DOHH2 (cell line): Measurements from ENCODE around the gene ETS1.

Experiments
- H3F3A ChIP-seq: fragments of 200-600 bp; sonication (generic), shearing (Covaris generic); 2 replicates; pipeline ENCODE4 v1.6.0; 2016; ENCODE audit warnings: antibody characterized with exemption, mild to moderate bottlenecking; ENCODE audit not compliant: control insufficient read depth, insufficient read depth
- H3K27ac ChIP-seq: fragments of 200-600 bp; sonication (generic); 2 replicates; pipeline ENCODE4 v1.5.1; 2014; ENCODE audit warnings: low read depth, mild to moderate bottlenecking, low read length, moderate library complexity
- H3K27me3 ChIP-seq: fragments of 200-600 bp; sonication (generic); 2 replicates; pipeline ENCODE4 v1.6.1; 2014; ENCODE audit warnings: mild to moderate bottlenecking, low read length, mixed read lengths; ENCODE audit not compliant: control insufficient read depth
- H3K36me3 ChIP-seq: fragments of 200-600 bp; sonication (generic); 2 replicates; pipeline ENCODE4 v1.6.1; 2014; ENCODE audit warnings: mild to moderate bottlenecking, low read length, moderate library complexity, mixed read lengths; ENCODE audit not compliant: control insufficient read depth
- H3K4me1 ChIP-seq: fragments of 200-600 bp; sonication (generic); 2 replicates; pipeline ENCODE4 v1.6.1; 2014; ENCODE audit warnings: mild to moderate bottlenecking, low read length, mixed read lengths; ENCODE audit not compliant: control insufficient read depth
- H3K4me2 ChIP-seq: fragments of 200-600 bp; sonication (generic); 2 replicates; pipeline ENCODE4 v1.6.0; 2014; ENCODE audit warnings: mild to moderate bottlenecking, low read length, moderate library complexity
- H3K4me3 ChIP-seq: fragments of 200-600 bp; sonication (generic); 2 replicates; pipeline ENCODE4 v1.5.1; 2014; ENCODE audit warnings: mild to moderate bottlenecking, low read length, mixed read lengths
- H3K79me2 ChIP-seq: fragments of 200-600 bp; sonication (generic); 2 replicates; pipeline ENCODE4 v1.6.1; 2014; ENCODE audit warnings: mild to moderate bottlenecking, low read length, mixed read lengths; ENCODE audit not compliant: control insufficient read depth
- H3K9me2 ChIP-seq: fragments of 200-600 bp; sonication (generic); replicated peaks from 2 replicates; pipeline ENCODE4 v1.6.1; 2014; ENCODE audit warnings: mild to moderate bottlenecking, low read length, mixed read lengths; ENCODE audit not compliant: control insufficient read depth
- H3K9me3 ChIP-seq: fragments of 200-600 bp; sonication (generic); 2 replicates; pipeline ENCODE4 v1.6.1; 2014; ENCODE audit warnings: antibody characterized with exemption, low read length, mixed read lengths; ENCODE audit not compliant: control insufficient read depth, insufficient read depth
- H4K20me1 ChIP-seq: fragments of 200-600 bp; sonication (generic); 2 replicates; pipeline ENCODE4 v1.6.0; 2014; ENCODE audit warnings: low read depth, mild to moderate bottlenecking, antibody characterized with exemption, low read length, moderate library complexity; ENCODE audit not compliant: control insufficient read depth, insufficient read depth
- EZH2phosphoT487 ChIP-seq: fragments of 200-600 bp; sonication (generic); IDR thresholded peaks from 2 replicates; pipeline ENCODE4 v1.6.1; 2017; ENCODE audit warnings: borderline replicate concordance, mild to moderate bottlenecking, antibody characterized with exemption, low read length, moderate library complexity, mixed read lengths
- TF ChIP-seq, protein P1 (sequence below): fragments of 200-600 bp; sonication (generic); IDR thresholded peaks from one replicate; pipeline ENCODE4 v1.5.1; 2014; ENCODE audit warnings: antibody characterized with exemption, mild to moderate bottlenecking, low read depth, low read length; ENCODE audit not compliant: poor library complexity, severe bottlenecking

Gene ETS1

GRCh38 chr11:128416976-128417375 is 170.4 kb downstream of the ETS1 start:
- peaks cover 4% of the 10 kb centered on the region for H3K4me1 ChIP-seq
- H3K27me3 ChIP-seq, result no peaks in the 10 kb centered on the region
- H3K79me2 ChIP-seq, result no peaks in the 10 kb centered on the region
- H3K36me3 ChIP-seq, result no peaks in the 10 kb centered on the region
- H3K9me3 ChIP-seq, result no peaks in the 10 kb centered on the region
- TF ChIP-seq, protein P1, sequence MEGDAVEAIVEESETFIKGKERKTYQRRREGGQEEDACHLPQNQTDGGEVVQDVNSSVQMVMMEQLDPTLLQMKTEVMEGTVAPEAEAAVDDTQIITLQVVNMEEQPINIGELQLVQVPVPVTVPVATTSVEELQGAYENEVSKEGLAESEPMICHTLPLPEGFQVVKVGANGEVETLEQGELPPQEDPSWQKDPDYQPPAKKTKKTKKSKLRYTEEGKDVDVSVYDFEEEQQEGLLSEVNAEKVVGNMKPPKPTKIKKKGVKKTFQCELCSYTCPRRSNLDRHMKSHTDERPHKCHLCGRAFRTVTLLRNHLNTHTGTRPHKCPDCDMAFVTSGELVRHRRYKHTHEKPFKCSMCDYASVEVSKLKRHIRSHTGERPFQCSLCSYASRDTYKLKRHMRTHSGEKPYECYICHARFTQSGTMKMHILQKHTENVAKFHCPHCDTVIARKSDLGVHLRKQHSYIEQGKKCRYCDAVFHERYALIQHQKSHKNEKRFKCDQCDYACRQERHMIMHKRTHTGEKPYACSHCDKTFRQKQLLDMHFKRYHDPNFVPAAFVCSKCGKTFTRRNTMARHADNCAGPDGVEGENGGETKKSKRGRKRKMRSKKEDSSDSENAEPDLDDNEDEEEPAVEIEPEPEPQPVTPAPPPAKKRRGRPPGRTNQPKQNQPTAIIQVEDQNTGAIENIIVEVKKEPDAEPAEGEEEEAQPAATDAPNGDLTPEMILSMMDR, result no peak
- no peak for TF ChIP-seq EZH2phosphoT487
- H3K4me3 ChIP-seq, result no peak overlapping the region
- H4K20me1 ChIP-seq, result no peaks in the 10 kb centered on the region
- H3F3A ChIP-seq, result no peaks in the 10 kb centered on the region
- H3K9me2 ChIP-seq, result no peaks in the 10 kb centered on the region
- no peak overlapping the region for H3K27ac ChIP-seq
- no peak overlapping the region for H3K4me2 ChIP-seq

DNA sequence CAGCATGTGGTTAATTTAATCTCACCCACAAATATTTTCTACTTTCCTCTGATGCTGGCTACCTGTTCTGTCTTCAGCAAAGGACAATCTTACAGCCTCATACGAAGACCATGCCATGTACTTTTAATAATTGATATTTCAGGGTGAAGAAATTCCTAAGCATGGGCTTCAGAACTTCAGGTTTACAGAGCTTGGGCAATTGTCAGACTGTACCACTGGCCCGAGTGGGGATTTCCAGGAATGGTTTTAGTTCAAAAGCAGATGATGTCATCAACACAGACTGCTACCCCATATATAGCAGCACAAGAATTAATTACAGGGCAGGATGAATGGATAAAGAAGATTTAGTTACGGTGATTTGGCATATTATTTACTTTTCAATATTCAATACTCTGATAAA is 171.8 kb downstream of the ETS1 start:
- Histone ChIP-seq H3K4me3 (no peak overlapping the region), H3K27me3 (no peaks in the 10 kb centered on the region), H3K36me3 (no peaks in the 10 kb centered on the region), H3K79me2 (no peaks in the 10 kb centered on the region), H3K27ac (no peak overlapping the region), H4K20me1 (no peaks in the 10 kb centered on the region), H3K4me2 (no peak overlapping the region), H3F3A (no peaks in the 10 kb centered on the region), H3K9me3 (no peaks in the 10 kb centered on the region), H3K9me2 (no peaks in the 10 kb centered on the region), H3K4me1 (peaks cover 4% of the 10 kb centered on the region)
- TF ChIP-seq, protein P1, result no peak
- TF ChIP-seq EZH2phosphoT487, result no peak

- H3K4me1 ChIP-seq, result peaks cover 7% of the 10 kb centered on the region
- H3K4me2 ChIP-seq, result no peak overlapping the region
- H3K27ac ChIP-seq, result no peak overlapping the region
- H3F3A ChIP-seq, result no peaks in the 10 kb centered on the region
- no peaks in the 10 kb centered on the region for H3K9me2 ChIP-seq
- H3K4me3 ChIP-seq, result no peak overlapping the region
- H3K79me2 ChIP-seq, result no peaks in the 10 kb centered on the region
- no peaks in the 10 kb centered on the region for H3K27me3 ChIP-seq
- H4K20me1 ChIP-seq, result no peaks in the 10 kb centered on the region
- no peaks in the 10 kb centered on the region for H3K9me3 ChIP-seq
- no peaks in the 10 kb centered on the region for H3K36me3 ChIP-seq
- TF ChIP-seq, protein P1, result no peak
- no peak for TF ChIP-seq EZH2phosphoT487
Measured at GRCh38 chr11:128412847-128413791, 174.2 kb downstream of the ETS1 start.
